DMS153 treated with DMSO at 0.1 percent for 48 hours (cell line): Measurements from ENCODE around the gene TSSK2.

Source experiments
- DNase-seq: peaks from one replicate; lab custom pipeline; 2025; ENCODE audit not compliant: unreplicated experiment; lab: John Stamatoyannopoulos, UW

Gene TSSK2

DNA sequence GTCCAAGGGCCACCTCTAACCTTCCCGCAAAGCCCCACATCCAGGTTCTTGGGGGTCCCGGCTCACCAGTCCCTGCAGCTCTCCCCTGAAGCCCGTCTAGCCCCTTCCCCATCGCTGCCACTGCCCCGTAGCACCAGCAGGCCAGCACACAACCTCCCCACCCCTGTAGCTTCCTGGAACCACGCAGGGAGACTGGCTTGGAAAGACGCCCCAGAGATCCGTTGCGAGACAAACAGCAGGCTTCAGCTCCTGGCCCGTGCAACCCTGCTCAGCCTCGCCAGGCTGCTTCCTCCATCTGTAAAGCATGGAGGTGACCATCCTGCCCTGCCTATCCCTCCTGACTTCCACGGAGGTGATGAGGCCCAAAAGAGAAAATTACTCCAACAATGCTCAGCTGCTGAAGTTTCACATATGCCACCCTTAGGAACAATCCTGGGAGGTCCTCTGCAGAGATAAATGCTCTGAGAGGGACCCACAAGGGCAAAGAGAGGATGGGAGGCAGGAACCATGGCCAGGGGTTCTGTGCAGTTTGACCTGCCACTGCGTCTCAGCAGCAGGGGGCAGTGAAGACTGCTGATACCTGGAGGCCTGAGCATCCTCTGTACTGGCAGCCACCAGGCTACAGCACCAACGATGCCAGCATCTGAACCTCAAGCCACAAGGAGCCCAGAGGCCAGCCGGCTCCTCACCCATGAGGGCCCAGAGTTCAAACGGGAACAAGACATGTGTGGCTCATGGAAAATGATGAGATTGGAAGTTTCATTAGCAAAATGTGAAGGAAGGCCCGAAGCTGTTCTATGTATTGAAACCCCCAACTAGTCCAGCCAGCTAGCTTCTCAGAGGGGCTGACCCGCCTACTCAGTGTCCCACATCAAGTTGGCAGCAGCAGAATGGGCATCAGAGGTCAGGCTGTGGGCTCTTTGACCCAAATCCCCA lies 25.0 kb upstream of the TSSK2 start:
- no peak for DNase-seq

DNA sequence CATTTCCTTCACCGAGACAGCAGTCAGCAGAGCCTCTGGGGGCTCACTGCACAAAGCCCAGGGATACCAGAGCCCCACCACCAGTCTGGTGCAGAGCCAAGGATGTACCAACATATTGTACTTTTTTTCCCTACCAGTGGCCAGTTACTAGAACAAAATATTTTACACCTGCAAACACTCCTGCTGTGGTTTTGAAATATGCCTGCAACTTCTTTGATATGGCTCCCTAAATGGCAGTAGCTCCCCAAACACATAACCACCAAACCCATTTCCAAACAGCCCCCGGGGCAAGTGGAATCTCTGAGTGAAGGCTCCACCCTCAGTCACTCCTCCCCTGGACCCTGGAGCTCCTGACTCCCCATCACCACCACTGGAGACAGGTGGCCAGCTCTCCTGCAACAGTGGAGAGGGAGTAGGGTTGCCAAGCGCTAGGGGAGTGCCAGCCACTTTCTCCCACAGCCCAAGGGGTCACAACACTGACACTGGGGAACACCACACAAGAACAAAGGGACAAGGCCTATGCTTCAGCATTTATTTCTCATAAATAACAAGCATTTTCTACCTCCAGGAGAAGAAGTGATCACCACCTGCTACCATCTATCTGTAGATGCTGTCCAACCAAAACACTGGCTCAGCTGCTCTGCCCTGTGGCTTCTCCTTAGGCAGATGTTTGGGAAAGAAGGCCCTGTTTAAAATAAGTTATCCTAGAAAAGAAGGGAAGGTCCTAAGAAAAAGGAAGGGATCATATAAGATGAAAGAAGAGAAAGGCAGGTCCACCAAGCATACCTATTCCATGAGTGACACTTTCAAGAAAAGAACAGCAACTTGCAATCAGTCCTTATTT lies 24.0 kb upstream of the TSSK2 start:
- no peak for DNase-seq

DNA sequence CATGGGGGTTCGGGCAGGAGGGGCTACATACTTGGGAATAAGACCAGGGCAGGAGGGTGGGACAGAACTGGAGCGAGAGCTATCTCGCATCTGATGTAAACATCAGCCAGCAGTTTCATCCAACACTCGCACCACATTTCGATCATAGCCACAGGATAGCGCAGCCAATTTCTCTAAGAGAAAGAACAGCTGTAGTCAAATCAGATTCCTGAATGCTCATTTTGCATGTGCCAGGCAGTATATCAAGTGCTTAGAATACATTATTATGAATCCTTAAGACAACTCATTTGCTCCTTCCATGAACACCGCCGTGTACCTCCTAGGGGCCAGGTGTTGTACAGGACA lies 23.4 kb upstream of the TSSK2 start:
- no peak for DNase-seq

DNA sequence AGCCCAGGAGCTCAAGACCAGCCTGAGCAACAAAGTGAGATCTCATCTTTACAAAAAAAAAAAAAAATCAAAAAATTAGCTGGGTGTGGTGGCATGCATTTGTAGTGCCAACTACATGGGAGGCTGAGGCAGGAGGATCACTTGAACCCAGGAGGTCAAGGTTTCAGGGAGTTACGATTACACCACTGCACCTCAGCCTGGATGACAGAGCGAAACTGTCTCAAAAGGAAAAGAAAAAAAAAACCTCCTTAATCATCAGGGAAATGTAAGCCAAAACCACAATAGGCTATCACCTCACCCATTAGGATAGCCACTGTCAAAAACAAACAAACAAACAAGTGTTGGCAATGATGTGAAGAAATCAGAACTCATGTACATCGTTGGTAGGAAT lies 22.3 kb upstream of the TSSK2 start:
- DNase-seq = no peak

DNA sequence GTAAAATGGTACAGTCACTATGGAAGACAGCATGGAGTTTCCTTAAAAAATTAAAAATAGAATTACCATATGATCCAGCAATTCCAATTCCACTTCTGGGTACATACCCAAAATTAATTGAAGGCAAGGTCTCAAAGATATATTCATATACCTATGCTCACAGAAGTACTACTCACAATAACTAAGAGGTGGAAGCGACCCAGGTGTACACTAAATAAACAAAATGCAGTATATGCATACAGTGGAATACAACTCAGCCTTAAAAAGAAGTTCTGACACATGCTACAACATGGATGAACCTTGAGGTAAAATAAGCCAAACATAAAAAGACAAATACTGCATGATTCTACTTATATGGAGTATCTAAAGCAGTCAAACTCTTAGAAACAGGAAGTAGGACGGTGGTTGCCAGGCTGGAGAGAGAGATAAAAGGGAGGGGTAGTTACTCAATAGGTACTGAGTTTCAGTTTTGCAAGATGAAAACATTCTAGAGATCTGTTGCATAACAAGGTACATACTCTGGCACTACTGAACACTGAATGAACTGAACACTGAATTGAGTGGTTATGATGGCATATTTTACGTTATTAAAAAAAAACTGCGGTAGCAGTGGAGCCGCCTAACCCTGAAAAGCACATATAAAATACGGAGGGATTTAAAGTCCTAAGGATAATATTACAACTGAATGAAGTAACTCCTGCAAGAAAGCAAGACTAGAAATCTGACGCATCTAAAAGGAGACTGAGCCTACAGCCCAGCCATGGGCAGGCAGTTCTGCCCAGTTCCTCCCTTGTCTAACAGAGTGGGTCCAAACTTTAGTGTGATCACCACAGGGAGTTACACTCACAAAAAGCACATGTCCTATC lies 21.7 kb upstream of the TSSK2 start:
- peak; percentile 11 for DNase-seq

DNA sequence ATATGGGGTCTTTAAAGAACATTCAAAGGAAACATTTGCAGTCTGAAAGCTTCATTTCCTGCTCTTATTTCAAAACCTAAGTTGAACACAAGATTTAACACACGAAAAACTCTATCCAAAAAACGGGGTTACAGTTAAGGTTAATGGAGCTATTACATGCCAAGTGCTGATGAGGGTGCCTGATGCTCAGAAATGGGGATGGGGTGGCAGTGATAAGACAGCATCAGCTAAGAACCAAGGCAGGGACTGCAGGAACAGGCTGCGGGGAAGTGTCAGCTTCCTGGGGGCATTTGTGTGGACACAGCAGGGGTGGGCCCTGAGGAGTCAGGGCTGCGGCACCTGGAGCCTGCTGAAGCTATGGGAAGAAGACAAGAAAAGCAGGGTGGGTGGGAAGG lies 21.0 kb upstream of the TSSK2 start:
- DNase-seq = no peak

DNA sequence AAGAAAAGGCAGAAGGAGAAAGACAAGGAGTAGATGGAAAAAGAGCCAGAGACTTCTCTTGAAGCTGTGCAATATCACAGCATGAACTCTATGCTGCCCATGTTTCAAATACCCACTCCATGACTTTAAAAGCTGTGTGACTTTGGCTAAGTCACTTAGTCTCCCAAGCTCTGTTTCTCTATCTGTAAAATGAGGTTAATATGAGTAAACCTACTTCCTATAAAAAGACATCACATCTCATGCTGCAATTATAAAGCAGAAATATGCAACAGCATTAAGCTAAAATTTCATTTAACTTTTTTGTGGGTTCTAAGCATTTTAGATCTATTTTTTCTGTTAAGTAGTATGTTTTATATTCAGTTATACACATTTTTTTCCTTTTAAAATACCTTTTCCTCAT lies 20.5 kb upstream of the TSSK2 start:
- no peak for DNase-seq

DNA sequence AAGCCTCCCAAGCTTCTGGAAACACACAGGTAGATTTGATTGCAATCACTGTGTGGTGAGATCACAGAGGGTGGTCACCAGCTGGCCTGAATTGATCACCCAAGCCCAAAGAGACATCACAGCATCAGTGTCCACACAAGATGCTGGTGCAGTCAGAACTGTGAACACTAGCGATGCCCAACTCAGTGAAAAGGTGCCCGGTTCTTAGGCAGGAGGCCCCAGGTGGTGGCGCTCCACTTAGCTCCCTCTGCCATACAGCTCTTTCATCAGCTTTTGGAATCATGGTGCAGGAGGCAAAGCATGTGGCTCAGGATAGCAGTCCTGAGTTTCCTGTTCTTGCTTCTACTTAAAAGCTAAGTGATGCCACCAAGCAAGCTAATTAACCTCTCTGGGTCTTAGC lies 20.0 kb upstream of the TSSK2 start:
- DNase-seq = no peak

DNA sequence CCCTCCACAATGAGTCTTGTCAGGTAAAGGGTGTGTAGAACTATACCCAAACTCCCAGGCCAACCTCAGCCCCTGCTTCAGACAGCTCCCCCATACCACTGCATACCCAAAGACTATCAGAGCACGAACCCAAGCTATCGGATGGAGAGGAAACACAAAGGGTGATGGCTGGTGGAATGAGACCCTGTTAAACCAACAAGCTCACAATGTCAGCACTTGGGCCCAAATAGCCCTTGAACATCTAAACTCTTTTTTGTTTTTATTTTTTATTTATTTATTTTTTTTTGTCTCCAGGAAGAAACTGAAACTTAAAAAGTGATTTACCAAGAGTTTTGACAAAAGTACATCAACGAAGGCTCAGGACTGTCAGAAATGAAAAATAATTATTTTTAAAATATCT lies 19.5 kb upstream of the TSSK2 start:
- no peak for DNase-seq

DNA sequence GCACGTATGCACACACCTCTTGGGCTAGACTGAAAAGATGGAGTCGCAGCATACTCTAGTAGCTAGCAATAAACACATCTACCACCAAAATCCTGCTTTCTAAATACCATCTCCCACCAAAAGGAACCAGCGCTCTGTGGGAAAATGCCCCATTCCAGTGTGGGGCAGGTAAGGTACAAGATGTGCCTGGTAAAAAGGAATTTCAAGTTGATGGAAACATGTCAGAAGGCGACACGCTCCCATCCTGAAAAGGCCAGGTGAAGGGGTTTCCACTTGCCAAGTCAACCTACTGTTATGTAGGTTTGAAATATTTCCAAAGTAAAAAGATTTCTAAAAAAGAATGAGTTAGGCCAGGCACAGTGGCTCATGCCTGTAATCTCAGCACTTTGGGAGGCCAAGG lies 17.7 kb upstream of the TSSK2 start:
- no peak for DNase-seq

DNA sequence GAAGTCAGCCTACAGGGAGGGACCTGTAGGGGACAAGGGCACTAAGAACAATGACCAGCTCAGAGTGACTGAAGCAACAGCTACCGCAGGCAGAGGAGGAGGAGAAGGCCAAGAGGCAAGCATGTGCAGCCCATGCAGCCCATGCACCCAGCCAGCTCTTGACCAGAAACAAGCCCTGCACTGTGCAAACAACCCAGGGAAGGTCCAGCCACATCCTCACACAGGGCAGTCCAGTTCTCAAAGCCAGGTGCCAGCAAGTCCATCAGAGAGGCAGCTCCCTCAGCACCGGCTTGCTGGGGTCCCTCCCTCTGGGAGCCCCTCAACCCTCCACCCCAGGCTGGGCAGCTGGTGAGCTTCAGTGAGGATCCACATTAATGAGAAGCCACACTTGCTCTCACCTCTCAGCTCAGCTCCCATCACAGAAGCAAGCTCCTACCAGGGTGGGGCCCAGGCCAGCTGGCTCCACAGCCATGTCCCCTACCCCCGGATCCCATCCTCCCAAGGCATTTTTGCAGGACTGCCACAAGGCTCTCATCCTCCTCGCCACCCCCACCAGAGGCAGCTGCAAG lies 16.0 kb upstream of the TSSK2 start:
- no peak for DNase-seq

DNA sequence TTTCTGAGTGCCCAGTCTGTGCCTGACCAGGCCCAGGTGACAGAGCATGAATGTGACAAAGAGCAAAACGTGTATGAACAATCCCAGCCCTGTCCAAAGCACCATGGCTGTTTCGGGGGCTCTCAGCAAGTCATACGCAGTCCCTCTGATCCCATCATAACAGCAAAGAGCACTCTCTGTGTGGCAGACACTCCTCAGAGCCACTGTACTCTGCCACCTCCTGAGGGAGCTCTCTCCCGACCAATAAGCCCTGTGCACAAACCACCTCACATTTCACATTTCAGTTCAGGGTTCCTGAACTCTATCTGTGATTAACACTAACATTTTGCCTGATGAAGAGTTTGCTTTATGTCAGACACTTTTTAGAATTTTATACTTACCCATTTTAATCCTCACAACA lies 15.5 kb upstream of the TSSK2 start:
- no peak for DNase-seq

DNA sequence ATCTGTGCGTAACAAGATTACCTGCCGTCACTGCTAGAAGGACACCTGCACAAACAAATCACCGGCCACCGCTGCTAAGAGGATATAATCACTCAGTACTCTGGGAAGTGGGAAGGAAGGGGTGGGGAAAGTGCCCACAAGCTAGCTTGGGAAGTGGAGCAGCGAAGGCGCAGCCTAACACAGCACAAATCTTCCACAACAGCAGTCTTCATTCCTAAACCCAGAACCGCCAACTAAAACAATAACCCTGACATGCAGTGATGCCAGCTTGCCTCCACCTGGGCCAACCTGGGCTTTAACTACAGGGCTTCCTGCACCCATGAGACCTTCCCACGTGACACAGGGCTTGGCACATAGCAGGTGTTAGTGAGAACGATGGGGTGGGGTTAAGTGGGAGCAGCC lies 14.0 kb upstream of the TSSK2 start:
- no peak for DNase-seq

DNA sequence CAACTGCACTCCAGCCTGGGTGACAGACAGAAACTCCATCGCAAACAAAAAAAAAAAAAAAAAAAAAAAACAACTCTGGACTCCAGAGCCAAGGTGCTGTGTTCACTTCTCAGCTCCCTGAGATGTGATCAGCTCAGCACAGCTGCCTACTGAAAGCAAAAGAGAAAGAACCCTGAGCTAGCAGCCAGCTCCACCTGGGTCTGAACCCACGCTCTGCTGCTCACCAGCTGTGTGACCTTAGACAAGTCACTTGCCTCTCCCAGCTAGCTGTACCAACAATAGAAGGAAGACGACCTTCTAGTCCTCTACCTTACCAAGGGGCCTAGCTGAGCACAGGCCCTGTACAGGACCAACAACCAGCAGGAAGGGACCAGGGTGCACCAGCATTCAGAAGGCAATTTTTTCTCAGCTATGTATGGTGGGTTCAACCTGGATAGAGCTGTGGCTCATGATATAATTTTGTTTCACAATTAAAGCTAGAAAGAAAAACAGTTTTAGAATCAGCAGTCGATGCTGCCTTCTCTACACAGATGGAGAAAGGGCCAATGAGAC lies 12.7 kb upstream of the TSSK2 start:
- no peak for DNase-seq

DNA sequence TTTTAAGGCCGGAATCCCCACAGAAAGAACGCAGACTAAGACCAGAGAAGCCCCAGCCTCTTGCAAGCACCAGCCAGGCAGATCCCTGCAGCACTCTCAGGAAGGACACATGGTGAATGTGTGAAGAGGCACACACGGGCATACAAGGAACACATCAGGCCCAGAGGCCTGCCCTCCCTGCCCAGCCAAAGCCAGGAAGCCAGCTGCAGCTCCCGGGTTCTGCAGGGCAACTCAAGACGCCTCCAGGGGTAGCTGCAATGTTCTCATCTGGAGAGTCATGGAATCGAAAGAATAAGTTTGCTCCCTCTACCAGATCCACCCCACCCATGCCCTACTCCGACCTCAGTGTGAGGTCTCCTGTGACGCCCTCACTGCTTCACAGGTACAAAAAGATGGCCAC lies 11.2 kb upstream of the TSSK2 start:
- DNase-seq = no peak

DNA sequence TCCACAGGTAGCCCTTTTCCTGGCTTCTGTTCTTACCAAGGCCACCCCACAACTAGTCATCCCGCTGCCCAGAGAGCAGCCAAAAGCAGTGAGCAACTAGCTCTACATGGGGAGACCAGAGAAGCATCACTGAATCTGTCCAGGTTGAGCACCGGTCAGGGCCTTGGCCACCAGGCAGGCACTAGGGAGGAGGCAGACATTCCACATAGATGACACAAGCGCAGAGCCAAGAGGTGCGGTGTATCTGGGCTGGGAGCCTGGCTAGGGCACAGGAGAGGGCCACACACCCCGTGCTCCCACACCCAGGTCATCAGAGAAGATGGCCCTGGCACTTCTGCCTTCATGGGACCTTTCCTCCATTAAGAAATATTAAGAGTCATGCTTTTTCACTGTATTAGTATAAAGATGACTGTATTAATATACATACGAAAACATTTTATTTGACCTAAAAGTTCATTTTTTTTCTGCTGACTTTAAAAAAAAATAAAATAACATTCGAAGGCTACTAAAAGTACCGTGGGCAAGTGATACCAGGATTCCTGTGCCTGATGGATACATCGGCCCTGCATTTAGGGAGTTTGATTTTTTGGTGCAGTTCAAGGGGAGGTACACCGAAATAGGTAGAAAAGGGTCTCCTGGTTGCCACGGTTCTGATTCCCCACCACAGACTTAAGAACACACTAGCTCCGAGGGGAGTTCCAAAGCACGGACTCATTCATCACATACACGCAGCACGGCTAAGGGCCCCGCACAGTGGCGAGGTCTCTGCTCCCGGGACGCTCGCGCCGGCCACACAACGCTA lies 10.1 kb upstream of the TSSK2 start:
- DNase-seq = no peak

DNA sequence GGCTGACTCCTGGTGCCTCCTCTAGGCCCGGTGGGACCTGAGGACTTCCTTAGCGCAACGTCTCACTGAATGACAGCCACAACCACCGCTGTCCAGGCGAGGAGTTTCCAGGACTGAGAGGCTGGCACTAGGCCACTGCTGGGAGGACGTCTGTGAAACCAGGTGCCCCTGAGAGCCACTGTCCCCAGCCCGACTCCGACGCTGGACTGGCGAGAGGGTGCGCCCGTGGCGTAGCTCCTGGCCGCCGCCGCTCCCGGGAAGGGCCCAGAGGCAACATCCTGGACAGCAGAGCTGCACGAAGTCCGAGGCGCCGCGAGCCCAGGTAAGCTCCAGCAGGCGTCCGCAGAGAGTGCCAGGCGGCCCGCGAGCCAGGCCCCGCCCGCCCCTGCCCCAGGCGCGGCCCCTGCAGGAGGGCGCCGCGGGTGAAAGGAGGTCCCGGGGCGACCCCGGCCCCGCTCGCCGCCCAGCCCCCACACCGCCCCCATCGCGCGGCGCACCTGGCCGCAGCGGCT lies 9.4 kb upstream of the TSSK2 start:
- DNase-seq = peak; percentile 15

DNA sequence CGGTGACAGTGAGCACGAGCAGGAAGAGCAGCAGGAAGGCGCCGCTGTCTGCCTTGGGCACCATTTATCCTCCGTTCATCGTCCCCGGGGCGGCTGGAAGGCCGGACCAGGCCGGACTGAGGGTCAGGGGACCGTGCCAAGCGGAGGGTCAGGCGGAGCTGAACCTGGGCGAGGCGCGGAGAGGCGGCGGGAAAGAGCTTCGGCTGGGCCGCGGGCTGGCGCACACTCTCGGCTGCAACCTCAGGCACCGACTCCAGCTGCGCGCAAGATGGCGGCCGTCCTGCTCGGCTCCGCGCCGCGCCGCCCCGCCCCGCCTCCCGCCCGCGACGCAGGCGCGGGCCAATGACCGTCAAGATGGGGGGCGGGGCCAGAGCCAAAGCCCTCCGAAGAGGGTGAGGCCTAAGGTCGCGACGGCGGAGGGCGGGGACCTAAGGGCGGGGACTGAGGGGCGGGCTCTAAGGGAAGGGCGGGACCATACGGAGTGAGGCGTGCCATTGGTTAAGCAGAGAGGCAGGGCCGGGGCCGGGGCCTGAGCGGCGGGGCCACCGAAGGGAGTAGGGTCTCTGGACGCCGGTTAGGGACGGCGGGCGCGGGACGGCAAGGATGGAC lies 8.9 kb upstream of the TSSK2 start, which contains the start of gene DGCR2:
DGCR2 (minus strand) TSS at position 270 of the 609 bp plus-strand sequence; CDS start at position 64, 206 bp downstream.
- DNase-seq = peak; percentile 71
